A549 treated with RU486 at 1 μM for 4 hours (cell line): ENCODE measurements around the gene OR4K2. TPM values are rescaled to one million over a fixed set of nuclear protein-coding genes. Genes with fewer than 3 reads are reported as not detected.

Experiments used
- total RNA-seq: library from RNA; stranded (reverse); fragments of 200-300 nt; extraction: Qiagen RNA extraction; gene quantifications from 5 replicates; pipeline ENCODE4 v1.2.3, GENCODE V29; 2022; ENCODE audit warnings: low read depth

OR4K2 gene, protein sequence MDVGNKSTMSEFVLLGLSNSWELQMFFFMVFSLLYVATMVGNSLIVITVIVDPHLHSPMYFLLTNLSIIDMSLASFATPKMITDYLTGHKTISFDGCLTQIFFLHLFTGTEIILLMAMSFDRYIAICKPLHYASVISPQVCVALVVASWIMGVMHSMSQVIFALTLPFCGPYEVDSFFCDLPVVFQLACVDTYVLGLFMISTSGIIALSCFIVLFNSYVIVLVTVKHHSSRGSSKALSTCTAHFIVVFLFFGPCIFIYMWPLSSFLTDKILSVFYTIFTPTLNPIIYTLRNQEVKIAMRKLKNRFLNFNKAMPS
- total RNA-seq: not detected in 5 replicates

DNA sequence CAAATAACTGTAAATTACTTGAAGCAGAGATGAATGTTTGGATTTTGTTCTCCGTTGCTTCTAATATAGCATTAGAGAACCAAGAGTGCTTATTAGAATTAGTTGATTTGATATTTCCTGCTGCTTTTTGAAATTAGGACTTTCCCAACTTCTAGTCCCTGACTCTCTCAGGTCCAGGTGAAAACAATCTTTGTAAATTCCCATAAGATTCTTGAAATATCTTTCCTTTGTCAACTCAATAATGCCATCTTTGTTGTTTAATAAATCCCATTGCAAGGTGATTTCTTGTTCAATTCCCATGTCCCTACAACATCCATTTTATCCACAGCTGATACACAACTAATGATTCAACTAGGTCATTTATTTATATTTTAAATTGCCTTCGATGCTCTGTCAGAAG lies at the start of gene OR4K2:
Gene OR4K2 (plus strand): TSS at position 301 of the 400 bp plus-strand sequence. CDS start 1,126 bp downstream, outside the sequence.

DNA sequence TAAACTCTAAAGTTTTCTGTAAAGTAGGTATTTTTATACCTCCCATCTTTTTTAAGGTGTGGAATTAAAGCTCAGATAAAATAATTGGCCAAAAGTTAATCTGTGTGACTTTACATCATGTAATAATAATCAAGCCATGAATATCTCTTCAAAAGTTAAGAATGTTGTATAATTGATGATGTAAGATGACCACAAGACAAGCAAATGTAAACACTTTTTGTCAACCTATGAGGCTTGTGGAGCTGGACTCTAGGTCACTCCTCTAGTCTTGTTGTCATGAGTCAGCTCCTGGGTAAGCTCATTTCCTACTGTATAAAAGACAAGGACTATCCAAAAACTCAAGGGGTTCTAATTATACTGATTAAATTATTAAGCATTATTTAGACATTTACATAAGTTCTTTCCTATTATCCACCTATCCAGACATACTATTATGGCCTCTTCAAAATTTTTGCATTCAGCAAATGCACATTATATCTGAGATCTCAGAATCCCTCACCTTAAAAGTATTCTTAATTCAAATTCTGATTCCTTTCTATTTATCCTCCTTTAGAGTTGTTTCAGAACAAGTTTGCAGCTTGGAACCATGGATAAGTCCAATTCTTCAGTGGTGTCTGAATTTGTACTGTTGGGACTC lies 45.2 kb downstream of the OR4K2 start, which contains the start of gene OR4K5:
Gene OR4K5 (plus strand): TSS at position 587 of the 637 bp plus-strand sequence. CDS start 0 bp downstream, at position 587.

DNA sequence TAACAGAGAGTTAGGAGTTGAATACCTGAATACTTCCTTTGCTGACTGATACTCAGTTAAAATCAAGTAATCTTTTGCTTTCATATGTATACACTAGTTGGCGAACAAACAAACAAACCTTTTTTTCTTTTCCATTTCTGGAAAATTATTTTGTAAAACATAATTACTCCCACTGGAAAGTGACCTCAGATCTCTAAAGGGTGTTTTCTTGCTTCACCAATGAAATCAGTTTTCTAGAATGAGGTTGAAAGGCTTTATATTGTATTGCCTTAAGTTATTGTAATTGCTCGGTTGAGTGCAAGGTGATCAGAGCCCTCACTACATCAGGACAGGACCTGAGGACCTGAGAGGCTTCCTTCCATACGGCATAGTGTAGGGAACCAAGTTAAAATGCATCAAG lies 55.7 kb downstream of the OR4K2 start, which contains the start of gene OR4K1:
Gene OR4K1 (plus strand): TSS at position 301 of the 400 bp plus-strand sequence. CDS start 4,750 bp downstream, outside the sequence.

Other genes starting within 250 kb of the OR4K2 start
- gene OR11H2, start 161.3 kb upstream of the OR4K2 start, total RNA-seq: not detected in 5 replicates
- not detected in 5 replicates for gene OR4Q3, start 131.6 kb upstream of the OR4K2 start, total RNA-seq
- gene OR4M1, start 101.6 kb upstream of the OR4K2 start, total RNA-seq: not detected in 5 replicates
- gene OR4N2, start 71.4 kb upstream of the OR4K2 start, total RNA-seq: not detected in 5 replicates
- not detected in 5 replicates for gene OR4K5, start 45.5 kb downstream of the OR4K2 start, total RNA-seq
- gene OR4K1, start 55.8 kb downstream of the OR4K2 start, total RNA-seq: not detected in 5 replicates
- gene OR4K15, start 100.4 kb downstream of the OR4K2 start, total RNA-seq: not detected in 5 replicates
- not detected in 5 replicates for gene OR4Q2, start 127.0 kb downstream of the OR4K2 start, total RNA-seq
- not detected in 5 replicates for gene OR4K14, start 144.2 kb downstream of the OR4K2 start, total RNA-seq
- not detected in 5 replicates for gene OR4K13, start 160.9 kb downstream of the OR4K2 start, total RNA-seq
- not detected in 5 replicates for gene OR4L1, start 184.9 kb downstream of the OR4K2 start, total RNA-seq
- not detected in 5 replicates for gene OR4K17, start 235.6 kb downstream of the OR4K2 start, total RNA-seq